Thoracic aorta (tissue), 2 donors: ENCODE measurements around the gene ARID1B. TPM values are rescaled to one million over a fixed set of nuclear protein-coding genes. Genes with fewer than 3 reads are reported as not detected.

ENCODE experiments used
- ATAC-seq: fragments of 150-250 bp; one replicate; pipeline ENCODE4 v1.8.0; 2017; ENCODE audit warnings: low read depth; ENCODE audit not compliant: insufficient number of reproducible peaks, low FRiP score
- DNase-seq: peaks from one replicate; pipeline ENCODE4 v3.0.0-alpha.2; 2020; ENCODE audit warnings: low spot score
- H3K27ac ChIP-seq, 2 donors: fragments of 200-600 bp; sonication (generic); 1 replicate in 1 of 2; 2 replicates in 1 of 2; pipeline ENCODE4 v1.5.1; 2016; ENCODE audit warnings: mild to moderate bottlenecking in 2 of 2, moderate library complexity in 2 of 2
- H3K27me3 ChIP-seq: fragments of 200-600 bp; sonication (generic); replicated peaks from 2 replicates; pipeline ENCODE4 v1.6.0; 2016; ENCODE audit warnings: mild to moderate bottlenecking; ENCODE audit not compliant: insufficient read depth
- H3K36me3 ChIP-seq: fragments of 200-600 bp; sonication (generic); one replicate; pipeline ENCODE4 v1.5.1; 2016
- H3K4me1 ChIP-seq, 2 donors: fragments of 200-600 bp; sonication (generic); 1 replicate in 1 of 2; 2 replicates in 1 of 2; pipeline versions ENCODE4 v1.5.1 to v1.6.0; 2016; ENCODE audit warnings: low read depth in 2 of 2, mild to moderate bottlenecking in 1 of 2; ENCODE audit not compliant: control insufficient read depth in 1 of 2
- H3K4me3 ChIP-seq: fragments of 200-600 bp; sonication (generic); 2 replicates; pipeline ENCODE4 v1.5.1; 2016; ENCODE audit warnings: mild to moderate bottlenecking
- H3K9me3 ChIP-seq: fragments of 200-600 bp; sonication (generic); 2 replicates; pipeline ENCODE4 v1.5.1; 2016
- CTCF ChIP-seq: fragments of 200-600 bp; sonication (generic); IDR thresholded peaks from one replicate; pipeline ENCODE4 v1.5.1; 2019; ENCODE audit warnings: antibody characterized with exemption
- total RNA-seq, 2 donors: library from RNA; depleted of rRNA; stranded (reverse); fragments of >200 nt; gene quantifications; one replicate each; pipeline versions ENCODE4 v1.1.0 to v1.2.3, GENCODE V29; 2016

The ARID1B gene
- total RNA-seq, 2 donors from 2014 or later, result 120 to 158 TPM

- no peaks in the 10 kb centered on the region for H3K36me3 ChIP-seq
- no peak overlapping the region for H3K4me3 ChIP-seq
- ATAC-seq (no peak), DNase-seq (no peak)
- no peak for TF ChIP-seq CTCF
- H3K27ac ChIP-seq, result no peak overlapping the region
- H3K9me3 ChIP-seq, result no peaks in the 10 kb centered on the region
- no peaks in the 10 kb centered on the region for H3K27me3 ChIP-seq
- H3K4me1 ChIP-seq, result peaks cover 7 to 54% of the 10 kb centered on the region in 2 donors
Measured at GRCh38 chr6:156881687-156882629, 104.8 kb downstream of the ARID1B start.

GRCh38 chr6:156883497-156884252, 106.5 kb downstream of the ARID1B start:
- H3K27me3 ChIP-seq, result no peaks in the 10 kb centered on the region
- TF ChIP-seq CTCF, result no peak
- H3K36me3 ChIP-seq, result no peaks in the 10 kb centered on the region
- DNase-seq (no peak), ATAC-seq (no peak)
- H3K27ac ChIP-seq, result no peak overlapping the region
- H3K4me1 ChIP-seq, result peaks cover 18 to 58% of the 10 kb centered on the region in 2 donors
- no peak overlapping the region for H3K4me3 ChIP-seq
- H3K9me3 ChIP-seq, result no peaks in the 10 kb centered on the region

GRCh38 chr6:156884306-156884705, 107.1 kb downstream of the ARID1B start:
- no peak for TF ChIP-seq CTCF
- Histone ChIP-seq H3K4me1 (peaks cover 21 to 60% of the 10 kb centered on the region in 2 donors), H3K9me3 (no peaks in the 10 kb centered on the region), H3K27me3 (no peaks in the 10 kb centered on the region), H3K36me3 (no peaks in the 10 kb centered on the region), H3K27ac (no peak overlapping the region), H3K4me3 (no peak overlapping the region)
- DNase-seq (no peak), ATAC-seq (no peak)

- Histone ChIP-seq H3K27me3 (no peaks in the 10 kb centered on the region), H3K36me3 (no peaks in the 10 kb centered on the region), H3K4me3 (no peak overlapping the region), H3K27ac (no peak overlapping the region), H3K4me1 (peaks cover 24 to 54% of the 10 kb centered on the region in 2 donors), H3K9me3 (no peaks in the 10 kb centered on the region)
- ATAC-seq (no peak), DNase-seq (no peak)
- TF ChIP-seq CTCF, result no peak
Measured at GRCh38 chr6:156885562-156885961, 108.4 kb downstream of the ARID1B start.

GRCh38 chr6:156886409-156886808, 109.2 kb downstream of the ARID1B start:
- H3K4me3 ChIP-seq, result no peak overlapping the region
- no peaks in the 10 kb centered on the region for H3K27me3 ChIP-seq
- H3K27ac ChIP-seq, result no peak overlapping the region
- TF ChIP-seq CTCF, result no peak
- ATAC-seq (no peak), DNase-seq (no peak)
- no peaks in the 10 kb centered on the region for H3K9me3 ChIP-seq
- H3K36me3 ChIP-seq, result no peaks in the 10 kb centered on the region
- H3K4me1 ChIP-seq, result peaks cover 30 to 47% of the 10 kb centered on the region in 2 donors
